Right renal cortex interstitium (tissue), 3 donors: ENCODE data around the gene HDAC5. TPM values are rescaled to one million over a fixed set of nuclear protein-coding genes. Genes with fewer than 3 reads are reported as not detected.
A peak's percentile ranks its signal among the peaks of the same experiment; 100 is the strongest.
"Not testable (repeated sequence)": the region's sequence is repeated elsewhere in the genome, so short reads cannot be mapped to it uniquely, and the experiment has no call there.

ENCODE experiments used
- DNase-seq, 3 donors: peaks; one replicate each; pipeline ENCODE4 v3.0.0-alpha.2; 2013; ENCODE audit warnings: low read depth in 3 of 3, low spot score in 2 of 3
- polyA plus RNA-seq, 3 donors: library from polyadenylated mRNA; unstranded; fragments of 120-200 nt; gene quantifications; one replicate each; pipeline ENCODE4 v1.2.1, GENCODE V29; 2013; ENCODE audit not compliant: insufficient read length in 3 of 3

The HDAC5 gene
- polyA plus RNA-seq = 10 to 100 TPM; 41.9 to 54.6 (median 43.4) TPM

DNA sequence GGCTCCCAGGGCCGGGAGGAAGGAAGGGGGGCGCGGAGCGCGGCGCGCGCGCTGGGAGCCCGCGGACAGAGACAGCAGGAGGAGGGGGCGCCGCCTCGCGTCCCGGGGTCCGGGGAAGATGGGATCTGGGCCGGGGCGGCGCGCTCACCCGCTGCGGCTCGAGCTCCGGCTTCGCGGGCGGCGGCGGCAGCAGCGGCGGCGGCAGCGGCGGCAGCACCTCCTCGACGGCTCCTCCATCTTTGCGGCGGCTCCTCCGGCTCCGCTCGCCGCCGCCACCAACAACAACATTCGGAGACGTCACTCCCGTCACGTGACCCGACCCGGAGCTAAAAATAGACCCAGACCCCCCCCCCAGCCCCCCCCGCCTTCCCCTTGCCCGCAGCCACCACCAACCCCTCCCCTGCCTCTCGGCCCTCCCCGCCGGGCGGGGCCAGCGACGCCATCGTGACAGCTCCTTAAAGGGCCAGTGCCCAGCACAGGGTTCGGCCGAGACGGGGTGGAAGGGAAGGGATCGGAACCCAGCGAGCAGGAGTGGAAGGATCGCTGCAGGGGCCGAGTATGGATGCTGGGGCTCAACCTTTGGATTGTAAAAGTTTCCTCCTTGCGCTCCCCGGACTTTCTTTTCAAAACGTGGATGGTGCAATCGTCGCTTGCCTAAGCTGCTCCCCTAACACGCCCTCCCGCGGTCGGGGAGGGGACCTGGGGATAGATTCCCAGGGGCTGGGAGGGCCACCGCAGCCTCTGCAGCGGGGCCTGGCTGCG, at the start of gene HDAC5:
TSS of gene HDAC5 (minus strand) at position 286 of the 762 bp plus-strand sequence. CDS start 6,126 bp downstream, outside the sequence.
- DNase-seq = peak; percentile 88 to 90 (median 89)

DNA sequence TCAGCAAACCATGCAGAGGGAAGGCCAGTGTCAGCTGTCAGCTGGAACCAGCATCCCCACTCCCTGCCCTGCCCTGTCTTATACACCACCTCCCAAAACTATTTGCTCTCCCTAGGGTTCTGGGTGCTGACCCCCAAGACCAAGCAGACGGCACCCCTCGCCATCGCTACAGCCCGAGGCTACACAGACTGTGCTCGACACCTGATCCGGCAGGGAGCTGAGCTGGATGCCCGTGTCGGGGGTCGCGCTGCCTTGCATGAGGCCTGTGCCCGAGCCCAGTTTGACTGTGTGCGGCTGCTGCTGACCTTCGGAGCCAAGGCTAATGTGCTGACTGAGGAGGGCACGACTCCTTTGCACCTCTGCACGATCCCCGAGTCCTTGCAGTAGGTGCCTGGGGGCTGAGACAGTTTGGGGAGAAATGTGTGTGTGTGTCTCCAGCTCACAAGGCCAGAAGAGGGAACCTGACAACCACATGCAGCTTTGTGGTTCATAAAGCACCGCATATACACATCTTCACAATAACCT, 48.6 kb upstream of the HDAC5 start:
- DNase-seq = no peak

DNA sequence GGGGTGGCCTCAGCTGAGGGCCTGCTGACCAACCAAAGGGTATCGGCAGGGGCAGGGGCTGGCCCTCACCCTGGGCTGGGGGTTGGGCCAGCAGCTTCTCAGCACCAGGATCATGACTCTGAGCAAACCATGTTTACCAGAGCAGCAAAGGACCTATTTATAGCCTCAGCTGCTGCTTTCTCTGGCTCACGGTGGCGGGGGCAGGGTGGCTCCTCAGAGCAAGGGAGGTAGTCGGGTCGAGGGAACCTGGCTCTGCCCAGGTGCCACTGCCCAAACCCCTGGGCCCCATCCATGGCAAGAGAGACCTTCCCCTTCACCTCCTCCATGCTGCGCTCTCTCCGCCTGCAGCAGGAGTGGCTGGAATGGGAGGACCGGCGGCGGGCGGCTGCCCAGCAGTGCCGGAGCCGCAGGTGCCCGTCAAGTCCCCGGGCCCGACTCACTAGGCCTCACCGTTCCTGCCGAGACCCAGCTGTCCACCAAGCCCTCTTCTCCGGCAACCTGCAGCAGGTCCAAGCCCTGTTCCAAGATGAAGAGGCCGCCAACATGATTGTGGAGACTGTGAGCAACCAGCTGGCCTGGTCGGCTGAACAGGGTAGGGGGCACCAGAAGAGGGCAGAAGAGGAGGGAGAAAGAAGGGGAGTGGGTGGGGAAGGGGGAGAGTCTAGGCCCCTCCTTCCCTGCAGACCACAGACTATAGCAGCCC, 47.2 kb upstream of the HDAC5 start, which contains the start of gene ASB16:
TSS of gene ASB16 (plus strand) at position 206 of the 703 bp plus-strand sequence. CDS start at position 292, 86 bp downstream.
- no peak for DNase-seq

DNA sequence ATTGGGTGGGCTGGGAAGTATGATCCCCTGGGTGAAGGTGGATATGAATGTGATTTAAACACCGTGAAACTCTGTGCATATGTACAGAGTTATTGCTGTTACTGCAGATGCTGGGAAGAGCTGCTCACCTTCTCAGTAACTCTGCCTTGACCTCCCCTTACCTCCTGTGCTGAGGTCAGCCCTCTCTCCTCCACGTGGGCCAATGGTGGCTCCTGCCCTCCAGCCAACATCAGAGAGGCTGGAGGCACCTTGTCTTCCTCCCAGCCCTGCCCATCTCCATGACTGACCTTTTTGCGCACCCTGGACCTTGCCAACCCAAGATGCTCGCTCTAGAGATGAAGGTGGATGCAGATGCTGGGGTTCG, 46.7 kb upstream of the HDAC5 start:
- DNase-seq = no peak

DNA sequence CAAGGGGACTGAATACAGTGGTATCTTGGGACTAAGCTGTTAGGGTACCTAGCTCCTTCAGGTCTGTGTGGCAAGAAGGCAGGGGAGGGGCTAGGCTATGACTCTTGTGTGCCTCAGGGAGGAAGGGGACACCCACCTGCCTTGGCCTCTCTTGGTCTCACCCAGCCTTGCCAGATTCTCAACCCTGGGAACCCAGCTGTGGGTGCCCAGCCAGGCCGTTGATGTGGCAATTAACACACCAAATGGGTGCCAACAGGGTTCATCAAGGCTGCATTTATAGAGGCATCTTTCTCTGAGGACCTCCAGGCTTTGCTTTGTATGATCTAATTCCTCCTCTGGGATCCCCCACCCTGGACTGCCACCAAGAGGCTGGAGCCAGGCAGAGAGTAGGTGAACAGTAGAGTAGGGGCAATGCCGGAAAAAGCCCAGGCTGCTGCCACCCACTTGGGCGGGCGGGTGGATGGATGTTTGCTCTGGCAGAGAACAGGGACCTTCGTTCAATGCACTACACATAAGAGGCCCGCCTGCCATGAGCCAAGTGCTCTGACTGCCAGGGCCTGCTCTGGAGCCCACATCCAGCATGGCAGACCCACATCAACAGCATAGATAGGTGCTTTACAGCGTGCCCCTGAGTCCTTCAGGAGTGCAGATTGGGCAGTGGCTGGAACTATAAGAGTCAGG, 43.9 kb upstream of the HDAC5 start:
- no peak for DNase-seq

DNA sequence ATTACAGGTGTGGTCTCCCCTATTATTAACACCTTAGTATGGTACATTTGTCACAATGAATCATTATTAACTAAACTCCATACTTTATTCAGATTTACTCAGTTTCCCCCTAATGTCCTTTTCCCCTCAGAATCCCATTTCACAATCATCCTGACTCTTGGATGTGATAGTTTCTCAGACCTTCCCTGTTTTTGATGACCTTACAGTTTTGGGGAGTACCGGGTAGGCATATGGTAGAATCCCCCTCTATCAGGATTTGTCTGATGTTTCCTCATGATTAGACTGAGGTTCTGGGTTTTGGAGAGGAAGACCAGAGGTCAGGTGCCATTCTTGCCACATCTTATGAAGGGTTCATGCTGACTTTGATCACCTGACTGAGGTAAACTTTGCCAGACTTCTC, 41.0 kb upstream of the HDAC5 start:
- no peak for DNase-seq

DNA sequence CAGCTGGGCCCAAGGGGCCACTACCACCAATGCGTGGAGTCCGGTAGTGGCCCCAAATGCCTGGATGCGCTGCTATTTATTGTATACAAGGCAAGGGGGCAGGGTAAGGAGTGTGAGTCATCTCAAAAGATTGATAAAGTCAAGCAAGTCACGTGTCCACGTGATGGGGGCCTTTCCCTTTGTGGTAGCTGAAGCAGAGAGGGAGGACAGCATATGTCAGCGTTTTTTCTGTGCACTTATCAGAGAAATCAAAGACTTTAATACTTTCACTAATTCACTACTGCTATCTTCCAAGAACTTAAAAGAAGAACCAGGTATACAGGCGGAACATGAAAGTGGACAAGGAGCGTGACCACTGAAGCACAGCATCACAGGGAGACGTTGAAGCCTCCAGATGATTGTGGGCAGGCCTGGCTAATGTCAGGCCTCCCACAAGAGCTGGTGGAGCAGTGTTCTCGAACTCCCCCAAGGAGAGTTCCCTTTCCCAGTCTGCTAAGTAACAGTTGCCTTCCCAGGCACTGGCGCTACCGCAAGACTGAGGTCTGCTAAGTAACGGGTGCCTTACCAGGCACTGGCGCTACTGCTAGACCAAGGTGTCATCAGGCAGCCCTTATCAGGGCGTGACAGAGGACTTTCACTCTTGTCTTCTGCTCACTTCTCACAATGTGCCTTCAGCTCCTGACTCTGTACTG, 36.2 kb upstream of the HDAC5 start:
- DNase-seq = no peak

DNA sequence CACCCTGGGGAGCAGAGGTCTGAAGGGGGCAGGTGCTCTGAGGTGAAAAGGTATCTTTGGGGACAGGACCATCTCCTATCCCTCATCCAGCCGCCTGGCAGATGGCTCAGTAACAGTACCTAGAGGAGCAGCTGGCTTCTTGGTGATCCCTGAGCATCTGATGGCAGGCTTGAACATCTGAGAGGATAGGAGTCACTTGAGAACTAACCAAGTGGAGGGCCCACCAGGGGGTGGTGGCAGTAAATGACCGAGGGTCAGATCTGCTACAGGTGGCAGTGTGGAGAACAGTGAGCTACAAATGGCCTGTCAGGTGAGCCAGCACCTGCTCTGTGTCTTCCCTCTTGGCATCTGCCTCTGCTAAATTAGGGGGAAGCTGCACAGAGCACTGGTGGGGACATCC, 32.0 kb upstream of the HDAC5 start:
- no peak for DNase-seq

DNA sequence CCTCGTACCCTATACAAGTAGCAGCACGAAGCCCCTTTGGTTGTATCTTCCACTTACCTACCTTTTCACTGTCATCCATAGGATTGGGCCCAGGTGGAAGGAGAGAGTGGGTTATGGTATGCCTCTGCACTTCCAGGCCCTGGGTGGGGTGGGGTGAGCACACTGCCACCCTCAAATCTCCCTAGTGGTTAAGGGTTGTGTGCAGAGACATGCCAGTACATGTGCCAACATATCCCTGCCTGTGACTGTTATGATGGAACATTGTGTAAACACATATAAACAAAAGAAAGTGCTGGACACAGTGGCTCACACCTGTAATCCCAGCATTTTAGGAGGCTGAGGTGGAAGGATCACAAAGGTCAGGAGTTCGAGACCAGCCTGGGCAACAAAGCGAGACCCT, 29.4 kb upstream of the HDAC5 start:
- DNase-seq = no peak

DNA sequence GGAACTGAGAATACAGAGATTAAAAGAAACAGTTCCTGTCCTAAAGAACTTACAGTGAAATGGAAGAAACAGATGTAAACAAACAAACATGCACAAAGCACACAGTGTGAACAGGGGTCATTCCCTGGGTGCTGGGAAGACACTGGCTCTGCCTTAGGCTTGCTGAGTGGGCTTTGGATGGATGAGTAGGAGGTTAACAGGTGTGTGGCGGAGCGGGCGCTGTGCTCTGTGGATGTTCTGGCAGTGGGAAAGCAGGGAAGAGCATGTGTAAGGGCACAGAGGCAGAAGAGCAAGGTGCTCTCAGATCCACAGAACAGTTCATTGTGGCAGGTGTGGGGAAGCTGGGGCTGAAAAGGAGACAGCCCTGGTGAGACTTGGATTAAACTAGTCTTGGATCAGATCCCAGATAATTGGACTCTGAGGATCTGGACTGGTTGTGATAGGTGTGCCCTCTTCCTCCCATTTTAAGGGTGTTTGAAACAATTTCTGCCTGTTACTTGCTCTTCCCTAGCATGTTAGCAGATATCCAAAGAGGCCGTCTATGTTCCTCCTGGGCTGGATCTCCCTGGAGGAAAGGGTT, 26.4 kb upstream of the HDAC5 start:
- DNase-seq = no peak

DNA sequence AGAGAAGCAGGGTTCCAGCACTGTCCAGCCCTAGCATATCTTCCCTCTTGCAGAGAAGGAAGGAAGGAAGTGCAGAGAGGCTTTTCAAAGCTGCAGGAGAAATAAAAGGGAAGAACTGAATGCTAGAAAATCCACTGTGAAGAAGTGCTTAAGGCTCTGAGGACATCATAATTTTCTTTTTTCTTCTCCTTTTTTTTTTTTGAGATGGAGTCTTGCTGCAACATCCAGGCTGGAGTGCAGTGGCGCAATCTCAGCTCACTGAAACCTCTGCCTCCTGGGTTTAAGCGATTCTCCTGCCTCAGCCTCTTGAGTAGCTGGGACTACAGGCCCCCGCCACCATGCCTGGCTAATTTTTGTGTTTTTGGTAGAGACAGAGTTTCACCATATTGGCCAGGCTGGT, 25.6 kb upstream of the HDAC5 start:
- not testable (repeated sequence) for DNase-seq

DNA sequence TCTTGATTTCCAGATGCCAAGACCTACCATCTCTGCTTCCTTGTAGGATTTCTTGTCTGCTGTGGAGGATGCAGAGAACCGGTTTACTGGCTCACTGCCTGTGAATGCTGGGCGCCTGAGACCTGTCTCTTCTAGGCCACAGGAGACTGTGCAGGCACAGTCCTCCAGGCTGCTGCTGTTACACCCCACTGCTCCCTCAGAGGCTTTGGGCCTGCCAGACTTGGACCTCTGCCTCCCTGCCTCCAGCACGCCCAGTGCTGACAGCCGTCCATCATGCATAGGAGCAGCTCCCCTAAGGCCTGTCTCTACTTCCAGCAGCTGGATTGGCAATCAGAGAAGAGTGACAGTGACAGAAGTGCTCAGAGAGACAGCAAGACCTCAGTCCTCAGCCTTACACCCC, 24.4 kb upstream of the HDAC5 start:
- DNase-seq = no peak

DNA sequence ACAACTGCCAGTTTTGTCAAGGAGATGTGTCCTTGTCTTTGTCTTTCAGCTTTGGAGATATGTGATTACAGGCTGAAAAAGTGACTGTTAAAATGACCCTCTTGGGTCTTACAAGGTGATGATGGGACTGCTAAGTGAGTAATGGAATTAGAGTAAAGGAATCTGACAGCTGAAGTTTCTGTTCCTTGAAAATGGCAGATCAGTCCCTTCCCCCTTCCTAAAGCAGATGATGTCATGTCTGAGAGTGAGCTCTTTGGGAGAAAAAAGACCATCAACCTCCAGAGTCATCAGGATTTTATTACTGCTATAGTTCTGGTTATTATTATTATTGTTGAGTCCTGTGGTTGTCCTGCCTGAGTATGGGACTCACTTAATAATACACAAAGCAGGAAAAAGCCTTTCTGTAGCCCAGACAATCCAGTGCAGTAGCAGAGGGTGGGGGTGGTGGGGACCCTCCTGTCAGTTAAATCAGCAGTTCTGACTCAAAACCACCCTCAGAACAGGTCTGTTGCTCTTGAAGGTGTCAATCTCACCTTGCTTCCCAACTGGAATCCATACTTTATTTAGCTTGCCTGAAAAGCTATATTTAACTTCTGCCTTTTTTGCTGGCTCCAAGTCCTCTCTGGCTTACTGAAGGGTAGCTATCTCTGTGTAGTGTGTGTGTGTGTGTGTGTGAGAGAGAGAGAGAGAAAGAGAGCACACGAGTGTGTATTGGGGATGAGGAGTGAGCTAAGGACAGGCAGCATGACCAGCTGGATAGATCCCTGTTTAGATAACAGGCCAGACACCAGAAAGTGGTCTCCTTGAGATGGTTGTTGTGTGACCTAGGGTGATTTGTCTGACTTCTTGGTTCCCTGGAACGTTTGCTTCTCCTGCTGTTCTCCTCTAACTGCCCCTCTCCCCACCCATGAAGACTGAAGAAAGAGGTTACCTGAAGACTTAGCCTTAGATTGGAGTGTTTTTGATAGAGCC, 23.2 kb upstream of the HDAC5 start:
- no peak for DNase-seq

DNA sequence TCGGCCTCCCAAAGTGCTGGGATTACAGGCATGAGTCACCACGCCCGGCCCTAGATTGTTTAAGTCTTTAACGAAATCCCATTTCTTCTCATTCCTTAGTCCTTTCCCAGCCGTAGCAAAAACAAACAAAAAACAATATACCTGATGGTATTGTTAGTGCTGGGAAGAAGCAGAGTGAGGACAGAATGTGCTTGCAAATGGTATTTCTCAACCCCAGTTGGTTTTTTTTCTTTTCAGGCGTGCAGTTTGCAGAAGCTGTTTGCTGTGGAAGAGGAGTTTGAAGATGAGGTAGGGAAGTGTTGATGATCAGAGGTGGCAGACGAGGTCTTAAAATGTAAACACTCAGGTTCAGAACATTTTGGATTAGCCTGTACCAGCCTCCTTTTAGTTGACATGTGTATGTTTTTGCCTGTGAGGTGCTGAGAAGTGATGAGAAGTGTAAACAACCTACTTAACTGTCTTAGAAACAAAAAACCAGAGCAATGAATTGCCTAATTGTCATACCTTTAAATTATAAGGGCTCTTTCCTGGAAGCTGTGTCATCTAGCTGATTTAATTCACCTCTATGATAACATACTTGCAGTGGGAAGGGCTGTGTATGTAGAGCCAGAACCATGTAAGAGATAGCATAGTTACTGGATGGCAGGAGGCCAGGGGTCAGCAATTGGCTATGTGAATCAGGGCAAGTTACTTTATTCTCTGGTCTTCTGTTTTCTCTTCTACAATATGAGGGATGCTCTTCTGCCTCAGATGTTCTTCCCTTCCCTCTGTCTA, 21.7 kb upstream of the HDAC5 start:
- DNase-seq = no peak

DNA sequence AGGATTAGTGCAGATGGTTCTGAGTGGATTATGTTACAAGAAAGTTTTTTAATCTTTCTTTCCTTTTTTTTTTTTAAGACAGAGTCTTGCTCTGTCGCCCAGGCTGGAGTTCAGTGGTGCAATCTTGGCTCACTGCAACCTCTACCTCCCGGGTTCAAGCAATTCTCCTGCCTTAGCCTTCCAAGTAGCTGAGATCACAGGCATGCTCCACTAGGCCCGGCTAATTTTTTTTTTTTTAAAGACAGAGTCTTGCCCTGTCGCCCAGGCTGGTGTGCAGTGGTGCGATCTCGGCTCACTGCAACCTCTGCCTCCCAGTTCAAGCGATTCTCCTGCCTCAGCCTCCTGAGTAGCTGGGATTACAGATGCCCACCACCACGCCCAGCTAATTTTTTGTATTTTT, 20.5 kb upstream of the HDAC5 start:
- not testable (repeated sequence) for DNase-seq

DNA sequence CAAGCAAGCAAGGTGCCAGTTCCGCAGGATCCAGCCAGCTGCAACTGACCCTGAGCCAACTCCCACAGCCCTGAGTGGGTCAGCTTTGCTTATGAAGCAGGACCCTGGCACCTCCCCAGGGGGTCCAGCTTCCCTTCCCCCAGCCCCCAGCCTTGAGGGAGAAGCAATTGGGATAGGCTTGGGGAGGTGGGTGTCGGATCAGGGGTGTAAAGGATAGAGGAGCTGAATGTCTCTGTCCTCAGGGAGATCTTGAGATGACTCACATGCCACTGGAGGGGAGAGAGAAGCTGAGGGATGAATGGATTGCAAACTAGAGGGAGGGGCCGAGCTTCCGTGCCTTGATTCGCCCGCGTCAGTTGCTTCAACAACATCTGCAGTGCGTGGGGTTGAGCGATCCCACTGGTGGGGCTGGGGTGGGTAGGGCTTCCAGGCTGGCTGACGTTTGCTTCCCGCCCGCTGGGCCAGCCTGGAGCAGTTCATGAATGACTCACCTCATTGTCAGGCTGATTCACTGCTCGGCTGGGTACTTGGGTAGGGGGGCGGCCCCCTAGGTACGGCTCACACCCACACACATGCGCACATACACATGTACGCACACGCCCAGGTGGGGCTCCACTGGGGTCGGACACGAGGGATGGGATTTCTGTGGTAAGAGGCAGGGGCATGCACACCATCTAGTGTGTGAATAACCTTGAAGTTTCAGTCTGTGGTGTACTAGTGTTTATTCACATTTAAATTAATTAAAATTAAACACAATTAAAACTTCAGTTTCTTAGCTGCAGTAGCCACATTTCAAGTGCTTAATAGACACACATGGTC, 14.7 kb upstream of the HDAC5 start:
- DNase-seq = no peak

DNA sequence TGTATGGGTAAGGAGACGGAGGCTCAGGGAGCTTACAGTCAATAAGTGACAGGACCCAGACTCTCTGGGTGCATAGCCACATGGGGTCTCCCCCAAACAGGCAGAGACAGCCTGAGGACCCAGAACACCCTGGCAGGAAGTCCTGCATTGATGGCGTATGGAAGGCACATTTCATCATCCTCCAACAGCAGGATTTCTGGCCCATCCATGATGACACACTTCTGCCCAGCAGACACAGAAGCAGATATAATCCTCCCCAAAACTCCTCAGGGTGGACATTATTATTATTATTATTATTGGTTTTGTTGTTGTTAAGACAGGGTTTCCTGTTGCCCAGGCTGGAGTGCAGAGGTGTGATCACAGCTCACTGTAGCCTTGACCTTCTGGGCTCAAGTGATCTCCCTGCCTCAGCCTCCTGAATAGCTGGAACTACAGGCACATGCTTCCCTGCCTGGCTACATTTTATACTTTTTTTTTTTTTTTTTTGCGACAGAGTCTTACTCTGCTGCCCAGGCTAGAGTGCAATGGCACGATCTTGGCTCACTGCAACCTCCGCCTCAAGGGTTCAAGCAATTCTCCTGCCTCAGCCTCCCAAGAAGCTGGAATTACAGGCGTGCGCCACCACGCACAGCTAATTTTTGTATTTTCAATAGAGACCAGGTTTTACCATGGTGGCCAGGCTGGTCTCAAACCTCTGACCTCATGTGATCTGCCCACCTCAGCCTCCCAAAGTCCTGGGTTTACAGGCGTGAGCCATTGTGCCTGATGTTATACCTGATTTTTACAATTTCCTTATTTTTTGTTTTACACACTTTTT, 11.5 kb upstream of the HDAC5 start:
- DNase-seq = no peak
